ENCODE measurements around the gene EFCAB14. TPM values are rescaled to one million over a fixed set of nuclear protein-coding genes. Genes with fewer than 3 reads are reported as not detected.

The EFCAB14 gene
- total RNA-seq, 1 donor from 2014 or later = 59.5 TPM

Other genes with a start within 250 kb of the EFCAB14 start
- gene DMBX1, start 229.3 kb downstream of the EFCAB14 start, total RNA-seq (ENCODE audit: insufficient read depth, low replicate concordance) = 1.4 TPM
- gene KNCN, start 167.5 kb downstream of the EFCAB14 start, total RNA-seq (ENCODE audit: insufficient read depth, low replicate concordance) = not detected
- gene MKNK1, start 114.8 kb downstream of the EFCAB14 start, total RNA-seq (ENCODE audit: insufficient read depth, low replicate concordance) = 23.4 TPM
- gene MOB3C, start 102.3 kb downstream of the EFCAB14 start, total RNA-seq (ENCODE audit: insufficient read depth, low replicate concordance) = 21.9 TPM
- 28.4 TPM for gene ATPAF1, start 50.8 kb downstream of the EFCAB14 start, total RNA-seq (ENCODE audit: insufficient read depth, low replicate concordance)
- gene TEX38, start 47.3 kb downstream of the EFCAB14 start, total RNA-seq (ENCODE audit: insufficient read depth, low replicate concordance) = 4.3 TPM
- 2.9 TPM for gene CYP4B1, start 79.9 kb upstream of the EFCAB14 start, total RNA-seq (ENCODE audit: insufficient read depth, low replicate concordance)
- 2.2 TPM for gene CYP4A11, start 222.4 kb upstream of the EFCAB14 start, total RNA-seq (ENCODE audit: insufficient read depth, low replicate concordance)